Globus pallidus (tissue), 1 donor: ENCODE measurements around the gene LRG1.
"Not testable (repeated sequence)": the region's sequence is repeated elsewhere in the genome, so short reads cannot be mapped to it uniquely, and the experiment has no call there.

ENCODE experiments used
- DNase-seq: peaks from one replicate; pipeline ENCODE4 v3.0.0-alpha.2; 2015; ENCODE audit warnings: low spot score

The LRG1 gene

DNA sequence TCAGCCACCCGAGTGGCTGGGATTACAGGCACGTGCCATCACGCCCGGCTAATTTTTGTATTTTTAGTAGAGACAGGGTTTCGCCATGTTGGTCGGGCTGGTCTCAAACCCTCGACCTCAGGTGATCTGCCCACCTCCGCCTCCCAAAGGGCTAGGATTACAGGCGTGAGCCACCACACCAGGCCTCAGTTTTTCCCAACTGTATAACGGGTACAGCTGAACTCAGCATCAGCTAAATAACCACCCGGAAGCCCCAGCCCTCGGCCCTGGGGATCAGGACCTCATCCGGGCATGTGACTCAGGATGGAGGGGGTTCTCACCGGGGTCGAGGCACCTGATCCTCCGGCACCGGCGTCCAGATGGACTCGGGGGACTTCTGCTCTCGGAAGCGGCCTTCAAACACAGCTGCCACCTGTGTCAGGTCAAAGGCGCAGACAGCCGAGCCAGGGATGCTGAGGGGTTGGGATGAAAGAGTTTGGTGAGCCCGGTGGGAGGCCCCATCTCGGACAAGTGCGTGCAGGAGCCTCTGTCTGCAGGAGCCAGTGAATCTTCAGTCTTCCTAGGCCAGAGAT is 10.7 kb upstream of the LRG1 start:
- no peak for DNase-seq

DNA sequence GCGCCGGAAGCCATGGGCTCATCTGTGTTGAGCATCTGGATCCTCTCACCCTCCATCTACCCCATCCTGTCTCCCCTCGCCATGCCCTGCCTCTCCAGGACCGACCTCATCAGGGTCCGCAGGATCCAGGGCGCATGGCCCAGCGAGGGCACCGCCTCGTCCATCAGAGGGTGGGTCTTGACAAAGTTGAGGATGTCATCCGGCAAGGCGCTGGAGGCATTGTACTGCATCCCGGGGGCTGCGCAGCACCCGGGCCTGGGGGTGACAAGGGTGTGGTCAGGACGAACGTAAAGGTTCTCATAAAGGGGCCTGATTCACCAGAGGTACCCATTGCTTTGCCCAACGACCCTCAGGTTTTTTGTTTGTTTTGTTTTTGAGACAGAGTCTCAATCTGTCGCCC is 10.2 kb upstream of the LRG1 start:
- no peak for DNase-seq

GRCh38 chr19:4548238-4548584 is 8.4 kb upstream of the LRG1 start:
- no peak for DNase-seq

- no peak for DNase-seq
Measured at GRCh38 chr19:4547303-4548237, 7.7 kb upstream of the LRG1 start.

DNA sequence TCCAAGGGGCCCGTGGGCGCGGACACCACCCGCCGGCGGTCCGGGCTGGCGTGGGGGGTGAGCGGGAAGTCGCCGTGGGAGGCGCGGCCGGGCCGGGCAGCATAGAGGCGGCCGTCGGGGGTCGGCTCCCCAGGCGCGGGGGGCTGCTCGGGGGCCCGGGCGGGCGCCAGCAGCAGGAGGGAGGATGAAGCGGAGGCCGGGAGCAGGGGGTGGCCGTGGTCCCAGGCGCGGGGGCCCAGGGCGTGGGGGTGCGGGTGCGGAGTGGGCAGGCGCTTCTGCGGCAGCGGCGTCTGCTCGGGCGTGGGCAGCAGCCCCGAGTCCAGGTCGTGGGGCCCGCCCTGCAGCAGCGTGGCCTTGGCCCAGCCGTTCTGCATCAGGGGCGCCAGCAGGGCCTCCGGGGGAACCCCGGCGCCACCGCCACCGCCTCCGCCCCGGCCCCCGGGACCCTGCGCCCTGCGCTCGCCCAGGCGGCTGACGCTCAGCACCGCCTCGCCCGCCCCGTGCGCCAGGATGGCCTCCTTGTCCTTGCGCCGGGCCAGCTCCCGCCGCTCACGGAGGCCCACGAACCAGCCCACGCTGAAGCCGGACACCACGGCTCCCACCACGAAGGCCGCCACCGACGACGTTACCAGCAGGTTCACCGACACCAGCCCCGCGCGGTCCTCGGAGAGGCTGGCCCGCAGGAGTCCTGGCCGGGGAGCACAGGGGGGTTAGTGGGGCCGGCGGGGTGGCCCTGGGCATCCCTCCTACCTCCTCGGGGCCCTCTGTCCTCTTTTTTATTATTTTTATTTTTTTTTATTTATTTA is 4.2 kb upstream of the LRG1 start:
- DNase-seq: no peak

DNA sequence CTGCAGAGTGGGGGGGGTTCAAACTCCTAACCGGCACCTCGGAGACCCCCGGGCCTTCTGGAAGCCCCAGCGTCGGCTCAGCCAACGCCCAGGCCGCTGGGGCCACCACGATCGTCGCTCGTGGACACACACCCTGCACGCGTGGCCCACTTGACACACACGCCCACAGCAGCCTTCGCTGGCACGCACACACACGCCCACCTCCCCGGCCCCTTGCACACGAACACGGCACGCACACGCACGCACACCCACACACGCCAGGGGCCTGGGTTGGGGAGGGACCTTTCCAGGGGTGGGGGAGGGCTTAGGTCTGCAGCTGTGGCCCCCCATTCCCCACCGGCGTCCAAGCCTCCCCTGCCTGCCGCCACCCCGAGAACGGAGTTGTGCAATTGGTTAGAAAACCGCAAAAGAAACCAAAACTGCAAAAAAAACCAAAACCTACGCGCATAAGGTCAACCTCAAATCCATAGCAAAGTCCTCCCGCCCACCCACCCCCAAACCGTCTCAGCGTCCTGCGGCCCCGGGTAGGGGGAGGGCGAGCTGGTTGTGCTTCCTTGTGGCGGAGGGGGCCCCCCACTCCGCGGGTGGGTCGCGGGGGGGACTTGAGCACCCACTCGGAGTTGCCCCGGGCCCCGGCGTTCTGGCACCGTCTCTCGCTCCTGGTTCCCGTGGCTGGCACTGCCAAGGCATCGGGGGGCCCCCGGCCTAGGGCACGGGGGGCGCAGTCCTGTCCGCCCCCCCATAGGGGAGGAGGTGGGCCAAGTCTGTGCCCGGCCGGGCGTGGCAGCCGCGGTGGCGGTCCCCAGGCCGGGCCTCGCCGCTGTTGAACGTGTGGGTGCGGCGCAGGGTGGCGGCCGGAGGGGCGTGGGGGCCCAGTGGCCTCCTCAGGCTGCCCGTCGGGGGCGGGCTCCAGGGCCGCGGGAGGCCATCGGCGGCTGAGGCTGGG is 3.3 kb upstream of the LRG1 start:
- no peak for DNase-seq

- DNase-seq: not testable (repeated sequence)
Measured at GRCh38 chr19:4541806-4542145, 1.9 kb upstream of the LRG1 start.

- DNase-seq: no peak
Measured at GRCh38 chr19:4541114-4541805, 1.4 kb upstream of the LRG1 start.

DNA sequence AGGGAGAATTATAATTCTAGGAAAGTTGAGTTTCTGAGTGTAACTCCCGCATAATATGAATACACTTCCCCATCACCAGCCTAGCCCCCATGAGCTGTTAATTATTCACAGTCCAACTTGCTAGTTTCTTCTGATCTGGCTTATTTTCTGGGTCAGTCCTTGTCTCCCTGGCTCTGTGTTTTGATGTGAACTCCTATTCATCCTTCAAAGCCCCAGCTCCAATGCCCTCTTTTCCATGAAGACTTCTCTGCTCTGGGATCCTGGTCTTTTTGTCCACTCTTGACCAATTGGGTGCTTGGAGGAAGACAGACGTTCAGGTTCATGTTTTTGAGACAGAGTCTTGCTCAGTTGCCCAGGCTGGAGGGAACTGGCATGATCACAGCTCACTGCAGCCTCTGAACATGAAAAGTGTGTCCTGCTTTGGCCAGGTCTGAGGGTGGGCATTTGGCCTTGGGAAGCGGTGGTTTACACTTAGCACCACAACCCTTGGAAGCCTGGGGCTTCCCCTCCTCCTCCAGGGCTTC is 605 bp downstream of the LRG1 start:
- DNase-seq: no peak

- DNase-seq: no peak
Measured at GRCh38 chr19:4538601-4538954, 1.3 kb downstream of the LRG1 start.

DNA sequence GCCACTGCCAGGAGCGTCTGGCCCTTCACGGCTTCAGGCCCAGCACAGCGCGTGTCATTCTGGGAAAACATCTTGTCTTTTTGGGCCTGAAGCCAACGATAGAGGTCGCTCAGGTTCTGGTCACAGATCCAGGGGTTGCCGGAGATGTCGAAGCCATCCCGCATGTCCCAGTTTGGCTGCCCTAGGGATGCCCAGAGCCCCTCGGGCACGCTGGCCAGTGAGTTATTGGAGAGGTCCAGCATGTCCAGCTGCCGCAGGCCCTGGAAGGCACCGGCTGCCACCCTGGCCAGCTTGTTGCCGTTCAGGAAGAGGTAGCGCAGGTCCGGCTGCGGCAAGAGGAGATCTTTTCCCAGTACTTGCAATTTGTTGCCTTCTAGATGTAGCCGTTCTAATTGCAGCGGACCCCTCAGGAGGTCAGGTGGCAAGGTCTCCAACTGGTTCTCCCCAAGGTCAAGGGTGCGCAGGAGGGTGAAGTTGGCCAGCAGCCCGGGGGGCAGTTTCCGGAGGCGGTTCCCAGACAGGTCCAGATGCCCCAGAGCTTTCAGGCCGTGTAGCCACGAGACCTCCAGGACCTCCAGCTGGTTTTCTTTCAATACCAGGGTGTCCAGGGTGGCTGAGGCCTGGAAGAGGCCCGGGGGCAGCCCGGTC is 1.8 kb downstream of the LRG1 start:
- DNase-seq: no peak

DNA sequence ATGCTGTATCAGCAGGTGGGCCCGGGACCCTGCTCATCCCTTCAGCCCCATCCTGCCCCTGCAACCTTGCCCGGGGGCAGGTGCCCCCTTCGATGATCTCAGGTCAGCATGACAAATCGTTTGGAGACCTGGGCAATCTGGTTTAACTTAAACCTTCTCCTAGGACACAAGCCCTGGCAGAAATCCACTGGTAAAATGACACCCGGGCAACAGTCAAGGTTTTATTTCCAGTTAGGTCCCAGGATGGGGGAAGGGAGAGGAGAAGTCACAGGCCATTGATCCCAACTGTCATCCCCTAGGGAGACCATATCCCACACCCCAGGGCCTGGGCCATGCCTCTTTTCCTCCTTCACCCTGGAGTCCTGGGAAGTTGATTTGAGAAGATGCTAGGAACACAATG is 3.0 kb downstream of the LRG1 start:
- no peak for DNase-seq

- DNase-seq: peak; percentile 34
Measured at GRCh38 chr19:4534836-4535658, 4.8 kb downstream of the LRG1 start, which contains the start of gene PLIN5. PLIN5 (minus strand) TSS chr19:4535224; CDS start chr19:4534074, 1,150 bp downstream.

DNA sequence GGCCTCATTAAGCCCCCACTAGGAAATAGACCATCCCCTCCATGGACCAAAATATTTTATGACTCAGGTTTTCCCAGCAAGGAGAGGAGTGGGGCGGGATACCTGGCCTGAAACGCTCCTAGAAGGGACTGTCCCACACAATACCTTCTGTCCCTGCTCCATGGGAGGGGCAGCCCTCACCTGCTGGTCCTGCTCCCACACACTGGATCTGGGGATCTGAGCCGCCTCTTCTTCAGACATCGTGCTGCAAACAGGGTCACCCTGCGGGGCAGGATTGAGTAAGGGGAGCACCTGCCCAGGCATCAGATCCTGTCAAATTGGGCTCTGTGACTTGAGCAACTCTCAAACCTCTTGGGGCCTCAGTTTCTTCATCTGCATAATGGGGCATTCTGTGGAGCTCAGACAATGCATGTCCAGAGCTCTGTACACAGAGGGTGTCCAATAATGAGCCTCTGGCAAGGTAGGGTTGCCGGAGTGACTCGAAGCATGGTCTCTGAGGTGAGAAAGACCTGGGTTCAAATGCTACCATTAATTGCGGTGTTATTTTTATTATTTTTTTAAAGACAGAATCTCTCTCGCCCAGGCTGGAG is 5.9 kb downstream of the LRG1 start:
- DNase-seq: no peak

DNA sequence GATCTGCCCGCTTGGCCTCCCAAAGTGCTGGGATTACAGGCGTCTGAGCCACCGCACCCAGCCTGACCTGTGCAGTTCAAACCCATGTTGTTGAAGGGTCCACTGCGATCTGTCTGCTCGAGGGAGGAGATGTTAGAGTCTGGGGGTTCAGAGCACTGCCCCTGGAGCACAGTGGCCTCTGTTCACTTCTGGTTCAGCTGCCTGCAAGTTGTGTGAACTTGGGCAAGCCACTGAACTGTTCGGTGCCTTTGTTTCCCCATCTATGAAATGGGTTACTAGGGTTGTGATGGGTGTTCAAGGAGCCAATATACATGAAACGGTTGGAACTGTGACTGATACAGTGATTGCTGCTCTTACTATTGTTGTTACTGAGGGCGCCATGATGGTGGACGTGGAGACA is 6.5 kb downstream of the LRG1 start:
- no peak for DNase-seq

- DNase-seq: no peak
Measured at GRCh38 chr19:4531562-4532165, 8.2 kb downstream of the LRG1 start.

- DNase-seq: no peak
Measured at GRCh38 chr19:4529924-4530522, 9.8 kb downstream of the LRG1 start.

DNA sequence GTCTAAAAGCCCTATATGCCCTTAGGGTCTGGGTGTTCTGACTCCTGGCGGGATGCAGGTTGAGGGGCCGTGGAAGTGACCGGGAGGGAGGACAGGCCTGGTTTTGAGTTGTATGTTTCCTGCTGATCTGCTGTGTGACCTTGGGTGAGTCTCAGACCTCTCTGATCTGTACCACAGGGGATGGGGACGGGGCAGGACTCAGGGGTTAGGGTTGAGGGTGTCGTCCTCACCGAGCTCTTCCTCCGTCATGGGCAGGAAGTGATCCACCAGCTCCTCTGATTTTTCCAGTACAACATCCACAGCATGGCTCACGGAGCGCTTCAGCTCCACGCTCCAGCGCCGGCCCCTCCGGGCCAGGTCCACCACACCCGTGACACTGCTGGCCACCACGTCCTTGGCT is 11.0 kb downstream of the LRG1 start:
- no peak for DNase-seq
